NCI-H1417 (cell line): ENCODE results near the gene PDIA4.
A peak's percentile ranks its signal among the peaks of the same experiment; 100 is the strongest.
"Not testable (repeated sequence)": the region's sequence is repeated elsewhere in the genome, so short reads cannot be mapped to it uniquely, and the experiment has no call there.

Experiments used
- DNase-seq, 3 experiments: peaks; one replicate each; lab custom pipeline; 2025; lab: John Stamatoyannopoulos, UW

Gene PDIA4

GRCh38 chr7:149003560-149004305 lies 24.6 kb downstream of the PDIA4 start:
- no peak for DNase-seq

- no peak for DNase-seq
Observed at GRCh38 chr7:149003018-149003417, 25.3 kb downstream of the PDIA4 start.

- DNase-seq = no peak
Observed at GRCh38 chr7:149002604-149003003, 25.7 kb downstream of the PDIA4 start.

GRCh38 chr7:149001427-149002068 lies 26.8 kb downstream of the PDIA4 start:
- DNase-seq = no peak

- no peak for DNase-seq
Observed at GRCh38 chr7:149000961-149001360, 27.3 kb downstream of the PDIA4 start.

- DNase-seq = no peak
Observed at GRCh38 chr7:148999192-148999591, 29.1 kb downstream of the PDIA4 start.

GRCh38 chr7:148997497-148997896 lies 30.8 kb downstream of the PDIA4 start:
- no peak for DNase-seq

GRCh38 chr7:148994576-148994975 lies 33.7 kb downstream of the PDIA4 start:
- no peak for DNase-seq

GRCh38 chr7:148993193-148993592 lies 35.1 kb downstream of the PDIA4 start:
- no peak for DNase-seq

- no peak for DNase-seq
Observed at GRCh38 chr7:148991536-148991935, 36.8 kb downstream of the PDIA4 start.

- DNase-seq = peak in 2 of 3 experiments; percentile 67 to 82
Observed at GRCh38 chr7:148987751-148988512, 40.4 kb downstream of the PDIA4 start.

GRCh38 chr7:148987010-148987750 lies 41.1 kb downstream of the PDIA4 start:
- DNase-seq = peak; percentile 88 to 98 (median 89)

- DNase-seq = no peak
Observed at GRCh38 chr7:148986742-148987009, 41.6 kb downstream of the PDIA4 start.

- DNase-seq = peak; percentile 87 to 99 (median 89)
Observed at GRCh38 chr7:148983200-148984146, 44.8 kb downstream of the PDIA4 start.

- DNase-seq = peak; percentile 47 to 82 (median 77)
Observed at GRCh38 chr7:148982654-148983199, 45.6 kb downstream of the PDIA4 start.

GRCh38 chr7:148979827-148980226 lies 48.5 kb downstream of the PDIA4 start:
- DNase-seq = no peak

- not testable (repeated sequence) for DNase-seq
Observed at GRCh38 chr7:148979072-148979471, 49.2 kb downstream of the PDIA4 start.

- no peak for DNase-seq
Observed at GRCh38 chr7:148978091-148978490, 50.2 kb downstream of the PDIA4 start.

- DNase-seq = no peak
Observed at GRCh38 chr7:148975896-148976295, 52.4 kb downstream of the PDIA4 start.

- DNase-seq = no peak
Observed at GRCh38 chr7:148973256-148973655, 55.0 kb downstream of the PDIA4 start.

GRCh38 chr7:148972375-148972774 lies 55.9 kb downstream of the PDIA4 start:
- DNase-seq = no peak
